Adipocyte (in vitro differentiated cells): Measurements from ENCODE around the gene VAV3.
A peak's percentile ranks its signal among the peaks of the same experiment; 100 is the strongest.

Experiments
- DNase-seq: peaks from one replicate; pipeline ENCODE4 v3.0.0-alpha.2; 2015; ENCODE audit warnings: low read depth
- H3K27me3 ChIP-seq: replicated peaks from 2 replicates; pipeline ENCODE4 v1.7.0; 2013; ENCODE audit warnings: mild to moderate bottlenecking, low read length, moderate library complexity; ENCODE audit not compliant: control insufficient read depth, insufficient read depth
- H3K36me3 ChIP-seq: 2 replicates; pipeline ENCODE4 v1.7.0; 2013; ENCODE audit warnings: low read length, mild to moderate bottlenecking, moderate library complexity; ENCODE audit not compliant: control insufficient read depth, insufficient read depth, severe bottlenecking
- H3K4me1 ChIP-seq: 2 replicates; pipeline ENCODE4 v1.7.0; 2013; ENCODE audit warnings: mild to moderate bottlenecking, low read length, moderate library complexity; ENCODE audit not compliant: control insufficient read depth, insufficient read depth
- H3K4me3 ChIP-seq: 2 replicates; pipeline ENCODE4 v1.7.0; 2013; ENCODE audit warnings: mild to moderate bottlenecking, low read length, moderate library complexity
- H3K9ac ChIP-seq: 2 replicates; pipeline ENCODE4 v1.7.0; 2013; ENCODE audit warnings: mild to moderate bottlenecking, low read length, moderate library complexity
- H3K9me3 ChIP-seq: 2 replicates; pipeline ENCODE4 v1.7.0; 2013; ENCODE audit warnings: mild to moderate bottlenecking, low read length, moderate library complexity; ENCODE audit not compliant: control insufficient read depth

The VAV3 gene

DNA sequence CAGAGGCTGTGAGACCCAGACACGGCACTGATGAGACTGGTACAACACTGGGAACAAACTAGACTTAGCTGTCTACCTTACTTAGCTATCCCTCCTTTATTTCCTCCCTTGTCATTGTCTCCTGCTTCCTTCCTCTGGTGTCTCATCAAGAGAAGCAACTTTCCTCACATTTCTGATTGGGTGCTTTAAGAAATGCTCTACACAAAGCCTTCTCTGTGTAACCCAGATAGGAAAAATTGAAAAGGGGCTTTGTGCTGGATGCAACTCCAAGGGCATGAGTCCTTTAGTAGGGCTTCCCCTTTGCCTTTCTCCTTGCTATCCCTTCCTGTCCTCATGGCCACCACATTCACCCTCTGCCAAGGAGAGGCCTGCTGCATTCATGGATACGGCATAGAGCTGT, 274.5 kb downstream of the VAV3 start:
- Histone ChIP-seq H3K4me3 (no peak overlapping the region), H3K9ac (no peak overlapping the region), H3K9me3 (no peaks in the 10 kb centered on the region), H3K36me3 (no peaks in the 10 kb centered on the region), H3K27me3 (no peaks in the 10 kb centered on the region), H3K4me1 (no peaks in the 10 kb centered on the region)
- DNase-seq = no peak

DNA sequence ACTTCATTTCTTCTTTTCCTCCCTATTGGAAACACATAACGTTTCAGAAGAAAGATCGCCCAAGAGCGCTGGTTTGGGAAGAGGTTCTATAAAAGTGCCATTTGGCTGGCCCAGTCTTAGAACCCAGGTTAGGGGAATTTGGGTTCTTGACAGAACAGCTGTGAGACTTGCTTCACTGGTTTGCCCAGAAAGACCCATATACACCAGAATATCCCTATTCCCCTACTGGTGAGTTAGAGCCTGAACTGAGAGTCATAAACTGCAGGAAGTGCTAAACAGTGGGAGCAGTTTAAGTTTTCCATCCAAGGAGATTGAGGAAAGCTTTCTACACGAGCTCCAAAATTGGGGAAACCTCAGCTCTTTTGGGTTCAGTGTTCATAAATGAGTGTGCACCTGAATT, 275.2 kb downstream of the VAV3 start:
- Histone ChIP-seq H3K9ac (no peak overlapping the region), H3K4me3 (no peak overlapping the region), H3K4me1 (no peaks in the 10 kb centered on the region), H3K36me3 (no peaks in the 10 kb centered on the region), H3K27me3 (no peaks in the 10 kb centered on the region), H3K9me3 (no peaks in the 10 kb centered on the region)
- no peak for DNase-seq

DNA sequence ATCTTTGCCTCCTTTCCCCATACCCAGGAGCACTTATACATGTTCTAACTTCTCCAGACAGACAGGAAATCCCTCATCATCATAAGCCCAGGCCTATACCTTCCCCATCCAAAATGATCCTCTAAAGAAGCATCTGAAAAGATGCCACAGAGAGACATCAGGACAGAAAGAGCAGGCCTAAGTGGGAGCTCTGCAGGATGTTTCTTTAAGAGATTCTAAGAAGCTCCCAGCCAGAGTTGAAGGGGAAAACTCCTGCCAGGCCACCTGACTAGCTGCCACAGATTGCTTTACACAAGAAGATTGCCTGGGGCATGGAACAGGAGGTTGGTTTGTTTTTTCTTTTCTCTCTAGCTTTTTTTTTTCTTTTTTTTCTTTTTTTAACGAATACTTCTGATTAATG, 275.8 kb downstream of the VAV3 start:
- no peak overlapping the region for H3K4me3 ChIP-seq
- no peaks in the 10 kb centered on the region for H3K9me3 ChIP-seq
- no peaks in the 10 kb centered on the region for H3K4me1 ChIP-seq
- no peaks in the 10 kb centered on the region for H3K36me3 ChIP-seq
- no peaks in the 10 kb centered on the region for H3K27me3 ChIP-seq
- DNase-seq = peak; percentile 82
- no peak overlapping the region for H3K9ac ChIP-seq

DNA sequence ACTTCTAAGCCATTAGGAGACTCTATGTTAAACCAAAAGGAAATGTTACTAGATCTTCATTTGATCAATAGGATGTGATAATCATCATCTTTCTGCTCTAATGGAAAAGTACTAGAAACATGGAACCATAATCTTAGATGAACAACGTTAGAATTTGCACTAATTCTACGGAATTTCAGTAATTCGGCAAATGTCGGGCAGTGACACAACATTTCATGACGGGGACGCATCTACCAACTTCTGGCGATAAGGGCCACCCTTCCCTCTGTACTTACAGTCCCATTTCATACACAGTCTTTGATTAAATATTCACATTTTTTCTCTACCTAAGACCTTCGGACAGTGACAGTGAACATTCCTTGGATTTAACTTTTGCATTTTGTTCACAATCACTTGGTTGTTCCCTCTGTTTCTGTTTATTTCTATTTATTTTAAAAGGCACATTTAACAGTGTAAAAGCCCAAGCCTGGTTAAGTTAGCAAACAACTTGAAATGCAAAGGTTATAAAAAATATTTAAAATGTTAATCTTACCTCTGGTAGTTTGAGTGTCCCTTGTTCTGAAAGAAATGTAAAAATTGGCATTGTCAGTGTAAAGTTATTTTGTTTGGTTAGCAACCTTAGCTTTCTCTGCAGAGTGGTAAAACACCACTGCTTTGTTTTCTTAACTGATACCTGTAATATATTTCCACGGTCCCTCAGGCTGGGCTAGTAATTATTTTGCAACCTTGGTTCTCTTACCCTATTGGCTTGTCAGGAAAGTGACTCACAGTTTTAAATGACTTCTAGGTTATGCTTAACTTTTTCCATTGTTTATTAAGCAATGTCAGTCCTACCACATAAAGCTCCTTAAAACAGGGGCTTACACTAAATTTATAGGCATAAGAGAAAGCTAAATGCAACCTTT, 276.9 kb downstream of the VAV3 start:
- H3K4me3 ChIP-seq = no peak overlapping the region
- no peaks in the 10 kb centered on the region for H3K9me3 ChIP-seq
- no peaks in the 10 kb centered on the region for H3K27me3 ChIP-seq
- H3K36me3 ChIP-seq = no peaks in the 10 kb centered on the region
- DNase-seq = peak; percentile 81
- H3K4me1 ChIP-seq = peaks cover 1% of the 10 kb centered on the region
- no peak overlapping the region for H3K9ac ChIP-seq

DNA sequence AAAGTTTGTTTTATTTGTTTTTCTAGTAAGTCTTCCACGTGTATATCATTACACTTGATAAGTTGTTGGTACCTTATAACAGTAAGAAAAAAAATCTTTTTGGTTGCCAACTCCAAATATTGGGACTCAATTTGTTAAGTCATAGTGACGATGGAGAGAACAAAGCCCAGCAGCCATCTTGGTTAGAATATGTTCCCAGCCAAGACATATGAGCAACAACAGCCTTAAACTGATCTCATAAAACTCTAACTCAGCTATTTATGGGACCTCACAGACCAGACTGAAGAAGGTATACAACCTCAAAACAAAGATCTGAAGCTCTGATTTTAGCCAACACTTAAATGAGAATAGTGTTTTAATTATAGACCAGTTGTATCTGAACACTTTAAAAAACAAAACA, 281.3 kb downstream of the VAV3 start:
- DNase-seq = no peak
- H3K4me3 ChIP-seq = no peak overlapping the region
- H3K36me3 ChIP-seq = no peaks in the 10 kb centered on the region
- H3K9ac ChIP-seq = no peak overlapping the region
- H3K27me3 ChIP-seq = no peaks in the 10 kb centered on the region
- H3K4me1 ChIP-seq = peaks cover 13% of the 10 kb centered on the region
- no peaks in the 10 kb centered on the region for H3K9me3 ChIP-seq

DNA sequence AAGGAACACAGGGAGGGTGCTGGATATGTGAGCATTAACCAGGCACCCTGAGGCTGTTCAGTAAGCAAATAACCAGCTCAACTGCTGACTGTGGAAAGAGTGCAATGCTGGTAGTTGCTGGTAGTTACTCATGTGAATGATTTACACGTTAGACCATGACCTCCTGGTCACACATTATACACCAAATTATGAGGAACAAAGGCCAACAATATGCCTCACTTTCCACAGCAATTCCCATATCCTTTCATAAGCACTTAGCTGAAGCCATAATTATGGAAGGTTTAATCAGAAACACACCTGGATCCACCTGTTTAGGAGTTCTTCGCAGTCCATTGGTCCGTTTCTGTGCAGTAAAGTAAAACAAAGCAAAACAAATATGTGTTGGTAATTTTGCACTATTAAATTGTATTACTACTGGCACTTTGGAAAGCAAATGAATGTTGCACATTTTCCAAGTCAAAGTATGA, 281.8 kb downstream of the VAV3 start:
- Histone ChIP-seq H3K4me3 (no peak overlapping the region), H3K27me3 (no peaks in the 10 kb centered on the region), H3K36me3 (no peaks in the 10 kb centered on the region), H3K4me1 (peaks cover 13% of the 10 kb centered on the region), H3K9me3 (no peaks in the 10 kb centered on the region), H3K9ac (no peak overlapping the region)
- DNase-seq = no peak

DNA sequence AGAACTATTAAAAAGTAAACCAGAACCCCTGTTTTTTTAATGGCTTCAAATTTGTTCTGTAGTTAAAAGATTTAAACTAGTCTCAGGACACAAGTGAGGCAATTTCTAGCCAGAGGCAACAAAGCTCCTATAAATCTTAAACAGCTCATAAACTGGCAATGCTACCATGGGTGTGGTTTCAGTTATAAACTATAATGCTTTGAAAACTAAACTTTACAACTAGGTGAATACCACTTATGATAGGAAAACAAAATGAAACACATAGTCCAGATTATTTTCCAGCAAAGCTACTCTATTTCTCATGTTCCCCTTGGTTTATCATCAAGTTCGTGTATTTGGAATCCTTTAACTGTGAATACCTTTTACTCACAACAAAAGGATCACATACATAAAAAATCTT, 282.5 kb downstream of the VAV3 start:
- no peaks in the 10 kb centered on the region for H3K36me3 ChIP-seq
- no peak overlapping the region for H3K9ac ChIP-seq
- H3K9me3 ChIP-seq = no peaks in the 10 kb centered on the region
- DNase-seq = peak; percentile 68
- H3K4me3 ChIP-seq = no peak overlapping the region
- H3K4me1 ChIP-seq = peaks cover 13% of the 10 kb centered on the region
- H3K27me3 ChIP-seq = no peaks in the 10 kb centered on the region

DNA sequence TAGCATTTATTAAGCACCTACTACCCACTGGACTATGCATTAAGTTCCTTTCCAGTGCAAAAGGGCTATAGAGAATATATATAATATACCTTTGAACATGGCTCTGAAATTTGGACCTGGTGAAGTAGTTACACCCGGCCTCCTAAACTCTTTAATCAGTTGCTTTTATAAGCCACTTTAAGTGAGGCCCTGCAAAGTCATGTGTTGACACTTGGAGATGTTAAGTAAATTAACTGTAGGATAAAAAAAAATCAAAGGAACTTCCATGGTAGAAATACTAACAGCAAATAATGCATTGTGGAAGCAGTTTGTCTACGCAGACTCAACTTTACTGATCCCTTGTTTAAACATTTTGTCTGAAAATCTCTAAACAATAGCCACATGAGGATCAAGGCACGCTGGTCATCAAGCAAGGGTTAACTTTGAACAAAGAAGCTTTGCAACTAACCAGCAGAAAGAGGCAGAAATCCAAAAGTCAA, 283.9 kb downstream of the VAV3 start:
- Histone ChIP-seq H3K4me1 (peaks cover 13% of the 10 kb centered on the region), H3K9ac (no peak overlapping the region), H3K9me3 (no peaks in the 10 kb centered on the region), H3K36me3 (no peaks in the 10 kb centered on the region), H3K27me3 (no peaks in the 10 kb centered on the region), H3K4me3 (no peak overlapping the region)
- DNase-seq = no peak

DNA sequence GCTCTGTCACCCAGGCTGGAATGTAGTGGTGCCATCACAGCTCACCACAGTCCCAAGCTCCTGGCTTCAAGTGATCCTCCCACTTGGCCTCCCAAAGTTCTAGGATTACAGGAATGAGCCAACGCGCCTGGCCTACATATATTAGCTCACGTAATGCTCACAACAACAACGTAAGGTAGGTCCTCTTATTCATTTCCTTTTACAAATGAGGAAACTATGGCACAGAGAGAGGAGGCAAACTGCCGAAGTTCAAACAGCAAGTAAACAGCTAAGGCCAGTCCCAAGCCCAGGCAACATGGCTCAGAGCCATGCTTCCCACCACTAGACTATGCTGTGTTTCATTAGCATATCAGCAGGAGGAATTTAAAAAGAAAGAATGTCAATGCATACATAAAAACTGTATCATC, 284.4 kb downstream of the VAV3 start:
- no peak overlapping the region for H3K4me3 ChIP-seq
- peaks cover 13% of the 10 kb centered on the region for H3K4me1 ChIP-seq
- no peak overlapping the region for H3K9ac ChIP-seq
- DNase-seq = no peak
- no peaks in the 10 kb centered on the region for H3K9me3 ChIP-seq
- no peaks in the 10 kb centered on the region for H3K27me3 ChIP-seq
- no peaks in the 10 kb centered on the region for H3K36me3 ChIP-seq

DNA sequence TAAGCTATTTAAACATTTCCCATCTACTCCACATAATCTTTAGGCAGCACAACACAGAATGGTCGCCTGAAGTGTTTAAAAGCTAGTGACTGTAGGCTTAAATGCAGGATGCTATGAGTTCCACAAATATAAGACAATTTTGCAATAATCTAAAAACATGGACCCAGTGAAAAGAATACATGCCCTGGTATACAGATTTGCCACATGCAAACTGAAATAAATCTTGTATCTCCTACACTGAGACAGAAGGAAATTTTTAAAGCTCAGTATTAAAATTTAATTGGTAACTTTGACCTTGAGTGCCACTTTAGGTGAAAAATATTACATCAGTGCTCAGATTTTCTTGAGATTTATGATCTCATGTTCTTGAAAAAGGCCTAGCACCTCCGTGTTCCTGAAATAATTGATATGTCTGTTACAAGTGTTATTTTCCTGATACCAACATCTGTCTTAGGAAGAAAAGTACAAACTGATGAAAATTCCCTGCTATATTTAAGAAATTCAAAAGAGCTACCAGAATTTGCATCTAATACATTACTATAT, 285.5 kb downstream of the VAV3 start:
- H3K9ac ChIP-seq = no peak overlapping the region
- H3K27me3 ChIP-seq = no peaks in the 10 kb centered on the region
- H3K4me3 ChIP-seq = no peak overlapping the region
- no peak for DNase-seq
- peaks cover 13% of the 10 kb centered on the region for H3K4me1 ChIP-seq
- peaks cover 3% of the 10 kb centered on the region for H3K9me3 ChIP-seq
- no peaks in the 10 kb centered on the region for H3K36me3 ChIP-seq

DNA sequence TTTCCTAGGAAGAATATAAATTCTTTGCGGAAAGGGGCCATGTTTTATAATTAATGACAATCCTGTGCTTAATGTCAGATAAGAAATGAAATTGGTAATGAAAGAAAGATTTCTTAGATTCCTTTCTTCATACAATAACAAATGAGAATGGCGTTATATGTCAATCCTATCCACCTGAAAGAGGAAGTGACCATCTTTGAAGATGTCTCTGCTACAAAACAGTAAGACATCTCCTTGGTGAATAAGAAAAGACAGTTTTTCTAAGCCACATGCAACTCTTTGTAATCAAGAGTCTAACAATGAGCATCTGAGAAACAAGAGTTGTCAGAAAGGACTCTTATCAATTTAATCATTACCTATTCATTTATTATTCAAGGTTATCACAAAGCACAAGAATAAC, 286.0 kb downstream of the VAV3 start:
- Histone ChIP-seq H3K4me3 (no peak overlapping the region), H3K36me3 (no peaks in the 10 kb centered on the region), H3K9me3 (peaks cover 3% of the 10 kb centered on the region), H3K4me1 (peaks cover 13% of the 10 kb centered on the region), H3K9ac (no peak overlapping the region), H3K27me3 (no peaks in the 10 kb centered on the region)
- no peak for DNase-seq
